Measurements from ENCODE around the gene SRPK2. TPM values are rescaled to one million over a fixed set of nuclear protein-coding genes. Genes with fewer than 3 reads are reported as not detected.
"Not testable (repeated sequence)": the region's sequence is repeated elsewhere in the genome, so short reads cannot be mapped to it uniquely, and the experiment has no call there.

The SRPK2 gene
- polyA plus RNA-seq, 12 donors = 33.6 to 52.9 (median 43.1) TPM; not detected in 1

DNA sequence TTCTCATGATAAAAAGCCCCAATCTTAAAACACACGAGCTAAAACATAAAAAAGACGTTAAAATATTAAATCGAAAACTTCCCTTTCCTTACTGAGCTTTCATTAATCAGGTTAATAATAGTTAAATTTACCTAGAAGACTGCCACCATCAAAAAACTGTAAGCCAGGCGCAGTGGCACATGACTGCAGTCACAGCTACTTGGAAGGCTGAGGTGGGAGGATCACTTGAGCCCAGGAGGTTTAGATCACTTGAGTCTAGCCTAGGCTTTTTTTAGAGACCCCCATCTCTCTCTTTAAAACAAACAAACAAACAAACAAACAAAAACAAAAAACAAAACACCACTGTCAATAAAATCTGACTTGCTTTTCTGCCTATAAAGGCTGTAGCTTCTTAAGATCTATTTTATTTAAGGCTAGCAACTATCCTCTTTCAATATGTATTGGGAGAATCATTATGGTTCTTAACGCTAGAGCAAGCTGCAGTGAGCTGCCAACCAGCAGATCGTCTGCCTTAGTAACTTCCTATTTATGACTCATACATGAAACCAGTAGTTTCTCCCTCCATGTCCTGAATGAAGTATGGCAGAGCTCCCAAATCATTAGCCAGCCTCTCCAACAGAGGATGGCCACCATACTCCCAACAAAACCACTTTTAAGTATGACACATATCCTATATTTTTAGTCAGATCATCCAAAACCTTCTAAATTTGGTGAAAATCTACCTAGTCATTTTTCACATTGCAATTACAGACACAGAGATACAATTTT is 163.7 kb downstream of the SRPK2 start:
- no peak for DNase-seq

DNA sequence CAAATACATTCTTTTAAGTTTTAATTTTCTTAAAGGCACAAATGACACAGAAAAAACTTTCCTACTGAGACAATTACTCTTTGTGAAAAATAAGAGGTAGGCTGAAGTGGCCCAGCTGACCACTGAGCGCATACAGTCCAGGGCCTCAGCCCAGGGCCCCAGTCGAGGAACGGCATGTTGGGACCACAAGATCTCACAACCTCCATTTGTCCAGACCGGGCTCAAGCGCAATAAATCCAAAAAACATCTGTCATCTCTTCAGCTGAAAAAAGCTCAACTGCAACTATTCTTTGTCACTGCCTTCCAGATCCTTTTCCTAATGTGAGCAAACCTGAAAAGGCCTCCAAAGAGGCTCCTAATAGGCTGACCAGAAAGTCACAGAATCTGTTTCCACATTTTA is 165.8 kb downstream of the SRPK2 start:
- no peak for DNase-seq

DNA sequence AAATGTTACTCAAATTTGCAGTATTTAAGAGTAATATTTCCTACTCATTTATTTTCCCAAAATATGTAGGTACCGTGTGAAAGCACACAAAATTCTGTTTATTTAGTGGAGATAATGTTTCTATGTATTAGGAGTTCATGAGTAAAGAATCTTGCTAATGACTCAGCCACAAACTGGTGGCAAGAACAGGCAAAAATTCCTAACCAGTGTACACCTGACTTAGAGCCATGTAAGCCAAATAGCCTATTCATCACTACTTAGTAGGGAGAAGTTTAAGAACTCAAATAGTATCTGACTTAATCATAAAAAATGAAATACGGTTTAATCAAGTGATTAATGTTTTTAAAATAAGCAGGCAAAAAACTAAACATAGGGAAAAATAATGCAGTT is 169.0 kb downstream of the SRPK2 start:
- DNase-seq = no peak

DNA sequence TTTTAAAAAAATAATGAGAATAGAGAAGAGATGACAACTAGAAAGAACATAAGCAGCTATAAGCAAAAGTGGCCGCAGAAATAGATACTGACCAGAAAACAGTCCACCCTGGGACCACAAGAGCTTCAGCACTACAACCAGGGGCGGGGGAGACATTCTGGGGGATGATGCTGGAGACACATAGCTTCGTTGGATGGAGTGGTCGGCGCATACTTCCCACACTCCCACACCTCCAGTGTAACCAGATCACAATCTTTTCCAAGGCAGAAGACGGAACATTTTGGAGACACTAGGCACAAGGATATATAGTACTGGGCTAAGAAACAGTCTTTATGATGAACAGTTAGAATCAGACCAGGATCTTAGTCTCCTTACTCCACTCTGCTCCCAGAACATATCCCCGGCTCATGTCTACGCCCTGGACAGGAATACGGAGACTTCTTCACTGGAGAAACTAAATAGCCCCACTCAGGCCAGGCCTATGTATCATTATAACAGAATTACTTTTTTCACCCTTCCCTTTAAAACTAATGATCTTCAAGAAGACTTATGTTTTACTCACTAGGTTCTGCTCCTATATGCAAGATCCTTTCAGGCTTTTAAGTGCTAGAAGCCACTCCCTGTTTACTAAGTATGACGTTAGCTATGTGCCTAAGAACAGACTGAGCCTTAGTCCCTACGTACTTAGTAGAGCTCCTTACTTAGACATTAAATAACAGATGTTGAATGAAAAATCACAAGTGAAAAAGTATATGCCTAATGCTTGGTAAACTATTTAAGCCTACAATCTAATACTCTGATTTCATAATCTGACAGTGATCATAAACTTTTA is 169.6 kb downstream of the SRPK2 start:
- DNase-seq = no peak

DNA sequence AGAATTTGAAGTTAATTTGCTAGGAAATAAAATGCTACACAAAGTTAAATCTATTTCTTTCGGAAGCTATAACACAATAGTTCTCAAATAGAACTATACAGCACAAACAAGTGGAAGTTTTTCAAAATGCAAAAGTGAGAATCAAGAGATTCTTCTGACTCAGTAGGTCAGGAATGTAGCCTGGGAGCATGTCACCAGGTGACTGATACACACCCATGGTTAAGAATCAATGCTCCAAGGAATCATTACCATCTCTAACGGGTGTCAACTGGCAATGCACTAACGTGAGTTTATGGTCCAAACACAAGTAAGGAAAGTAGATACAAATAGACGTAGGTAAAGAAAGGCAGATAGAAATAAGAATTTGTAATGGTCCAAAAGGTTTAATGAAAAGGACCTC is 170.5 kb downstream of the SRPK2 start:
- DNase-seq = no peak

DNA sequence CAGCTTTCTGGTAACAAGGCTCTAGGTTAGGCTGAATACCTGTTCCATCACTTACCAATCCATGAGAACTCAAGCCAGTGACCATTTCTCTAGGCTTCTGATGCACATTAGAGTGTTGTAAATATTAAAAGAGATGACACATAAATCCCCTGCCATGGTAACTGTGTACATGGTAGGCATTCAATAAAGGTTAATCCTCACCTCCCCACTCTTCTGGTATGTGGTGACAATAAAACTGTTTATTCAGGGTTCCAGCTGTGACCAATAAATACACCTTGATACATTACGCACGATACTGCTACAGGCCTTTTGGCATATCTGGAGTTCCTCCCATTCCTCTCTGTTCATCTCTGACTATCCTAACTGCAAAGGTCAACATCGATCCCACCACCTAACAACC is 171.9 kb downstream of the SRPK2 start:
- DNase-seq = no peak

DNA sequence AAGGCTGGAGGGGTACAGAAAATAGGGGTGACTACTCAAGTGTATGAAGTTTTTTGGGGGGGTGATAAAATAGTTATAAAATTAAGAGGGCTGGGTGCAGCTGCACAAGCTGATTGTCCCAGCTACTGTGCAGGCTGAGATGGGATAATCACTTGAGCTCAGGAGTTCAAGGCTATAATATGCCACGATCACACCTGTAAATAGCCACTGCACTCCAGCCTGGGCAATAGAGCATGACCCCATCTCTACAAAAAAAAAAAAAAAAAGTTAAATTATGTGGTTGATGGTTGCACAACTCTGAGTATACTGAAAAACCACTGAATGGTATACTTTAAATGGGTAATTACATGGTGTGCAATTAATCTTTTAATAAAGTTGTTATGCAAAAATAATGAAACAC is 172.9 kb downstream of the SRPK2 start:
- no peak for DNase-seq

DNA sequence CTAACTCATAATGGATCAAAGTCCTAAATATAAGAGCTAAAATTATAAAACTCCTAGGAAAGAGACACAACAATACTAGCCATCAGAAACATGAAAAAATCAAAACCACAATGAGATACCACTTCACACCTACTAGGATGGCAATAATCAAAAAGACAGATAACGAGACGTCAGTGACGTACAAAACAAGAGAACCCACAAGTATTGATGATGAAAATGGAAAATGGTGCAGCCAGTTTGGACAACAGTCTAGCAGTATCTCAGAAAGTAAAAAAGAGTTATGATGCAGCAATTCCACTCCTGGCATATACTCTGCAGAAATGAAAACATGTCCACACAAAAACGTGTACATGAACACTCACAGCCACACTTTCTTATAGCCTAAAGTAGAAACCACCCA is 173.5 kb downstream of the SRPK2 start:
- no peak for DNase-seq

DNA sequence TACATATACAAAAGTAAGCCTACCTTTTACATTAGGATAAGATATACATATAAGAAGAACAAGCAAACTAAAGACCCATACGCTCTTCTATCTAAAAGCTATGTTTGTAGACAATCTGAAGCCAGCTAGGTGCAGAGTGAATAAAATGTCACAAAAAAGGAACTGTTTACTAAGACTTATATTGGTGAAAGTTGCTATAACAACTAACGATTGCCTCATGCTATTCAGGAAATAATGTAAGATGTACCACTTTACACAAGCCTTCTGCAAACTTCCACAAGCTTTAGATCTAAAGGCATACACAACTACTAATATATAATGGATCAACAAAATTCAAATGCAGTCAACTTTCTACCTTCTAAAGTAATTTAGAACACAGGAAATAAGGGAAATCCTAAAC is 175.1 kb downstream of the SRPK2 start:
- DNase-seq = no peak

DNA sequence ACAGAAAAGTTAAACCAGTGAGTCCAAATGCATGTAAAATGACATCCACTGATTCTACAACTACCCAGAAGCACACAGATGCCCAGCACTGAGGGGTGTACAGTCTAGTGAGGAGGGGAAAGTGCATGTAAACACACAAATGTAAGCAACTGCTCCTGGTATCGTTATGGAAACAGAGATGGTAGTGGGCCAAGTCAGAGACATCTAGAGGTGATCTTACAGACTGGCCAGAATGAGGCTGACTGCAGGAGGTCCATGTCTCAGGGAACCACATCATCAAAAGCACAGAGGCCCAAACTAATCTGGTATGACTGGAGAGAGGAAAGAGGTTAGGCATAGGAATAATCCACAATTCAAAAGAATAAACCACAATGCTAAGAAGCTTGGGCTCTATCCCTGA is 176.5 kb downstream of the SRPK2 start:
- no peak for DNase-seq

DNA sequence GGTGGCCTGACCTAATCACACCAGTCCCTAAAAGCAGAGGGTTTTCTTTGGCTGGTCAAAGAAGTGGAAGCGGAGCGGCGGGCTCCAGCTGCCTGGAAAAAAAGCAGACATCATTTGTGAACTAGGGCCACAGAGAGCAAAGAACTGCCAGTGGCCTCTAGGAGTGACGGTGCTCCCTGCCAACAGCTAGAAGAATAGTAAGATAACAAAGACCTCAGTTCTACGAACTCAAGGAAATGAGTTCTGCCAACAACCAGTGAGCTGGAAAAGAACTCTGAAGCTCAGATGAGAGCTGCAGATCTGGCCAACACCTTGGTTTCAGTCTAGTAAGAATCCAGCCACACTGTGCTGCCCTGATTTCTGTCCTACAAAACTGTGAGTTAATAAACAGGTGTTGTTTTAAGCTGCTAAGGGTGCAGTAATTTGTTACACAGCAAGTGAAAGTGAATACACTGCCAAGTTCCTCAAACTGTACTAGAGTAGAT is 178.0 kb downstream of the SRPK2 start:
- no peak for DNase-seq

DNA sequence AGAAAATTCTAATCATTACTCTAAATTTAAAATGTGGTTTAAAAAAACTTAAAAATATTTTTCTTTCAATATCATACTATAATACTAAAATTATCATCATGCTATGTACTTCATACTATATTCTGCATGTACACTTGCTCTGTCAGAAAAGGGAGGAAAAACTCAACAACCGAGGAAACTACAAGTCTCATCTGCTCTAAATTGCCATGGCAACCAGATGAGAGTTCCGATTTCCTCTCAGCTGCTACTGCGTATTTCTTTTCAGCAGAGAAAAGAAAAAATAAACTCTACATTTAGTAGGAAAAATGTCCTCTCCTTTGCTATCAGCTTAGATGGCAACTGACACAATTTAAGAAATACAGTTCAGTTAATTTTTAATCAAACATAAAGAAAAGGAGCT is 178.9 kb downstream of the SRPK2 start:
- DNase-seq = peak; percentile 22

DNA sequence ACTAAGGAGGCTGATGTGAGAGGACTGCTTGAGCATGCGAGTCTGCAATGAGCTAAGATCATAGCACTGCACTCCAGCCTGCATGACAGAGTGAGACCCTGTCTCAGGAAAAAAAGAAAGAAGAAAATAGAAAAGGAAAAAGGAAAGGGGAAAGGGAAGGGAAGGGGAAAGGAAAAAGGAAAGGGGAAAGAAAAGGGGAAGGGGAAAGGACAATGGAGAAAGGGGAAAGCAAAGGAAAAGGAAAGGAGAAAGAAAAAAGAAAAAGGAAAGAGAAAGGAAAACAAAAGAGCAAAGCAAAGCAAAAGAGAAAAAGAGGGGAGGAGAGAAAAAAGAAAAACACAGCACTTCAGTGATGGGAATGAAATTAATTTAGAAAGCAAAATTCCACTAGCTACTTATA is 179.3 kb downstream of the SRPK2 start:
- DNase-seq = no peak

DNA sequence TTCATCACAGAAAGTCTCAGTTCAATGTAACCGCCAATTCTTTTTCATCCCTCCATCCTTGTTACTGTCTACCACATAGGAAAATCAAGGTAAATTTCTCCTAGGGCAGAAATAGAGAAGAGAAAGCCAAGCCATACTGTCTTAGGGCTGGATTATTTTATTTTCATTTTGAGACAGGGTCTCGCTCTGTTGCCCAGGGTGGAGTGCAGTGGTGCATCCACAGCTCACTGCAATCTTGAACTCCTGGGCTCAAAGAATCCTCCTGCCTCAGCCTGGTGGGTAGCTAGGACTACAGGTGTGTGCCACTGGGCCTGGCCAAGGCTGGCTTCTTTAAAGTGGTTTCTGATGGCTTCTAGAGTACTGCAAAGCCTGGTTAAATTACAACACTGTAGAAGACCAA is 181.7 kb downstream of the SRPK2 start:
- DNase-seq = no peak

DNA sequence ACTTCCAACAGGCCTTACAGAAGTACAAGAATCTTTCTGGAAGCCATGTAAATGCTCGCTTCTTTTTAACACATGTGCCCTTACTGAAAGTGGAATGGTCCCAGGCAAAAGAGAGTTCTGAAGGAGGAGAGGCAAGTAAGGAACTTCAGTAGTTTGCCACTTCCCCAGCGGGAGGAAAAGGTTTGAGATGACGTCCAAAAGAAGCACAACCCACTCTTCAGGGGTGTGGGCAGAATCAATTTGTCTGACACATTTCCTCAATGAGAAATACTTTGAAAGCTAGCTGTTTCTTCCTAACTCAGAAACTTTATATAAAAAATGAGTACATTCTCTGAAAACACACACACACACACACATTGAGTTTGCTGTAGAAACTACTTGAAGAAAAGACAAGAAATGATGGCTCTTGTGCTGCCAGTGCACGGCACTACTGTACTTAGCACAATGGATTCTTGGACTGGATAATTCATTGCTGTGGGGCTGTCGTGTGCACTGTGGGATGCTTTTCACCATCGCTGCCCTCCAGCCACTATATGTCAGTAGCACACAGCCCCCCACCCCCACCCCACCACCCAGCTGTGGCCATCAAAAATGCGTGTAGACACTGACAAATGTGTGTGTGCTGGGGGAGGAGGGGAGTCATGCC is 183.0 kb downstream of the SRPK2 start:
- no peak for DNase-seq

DNA sequence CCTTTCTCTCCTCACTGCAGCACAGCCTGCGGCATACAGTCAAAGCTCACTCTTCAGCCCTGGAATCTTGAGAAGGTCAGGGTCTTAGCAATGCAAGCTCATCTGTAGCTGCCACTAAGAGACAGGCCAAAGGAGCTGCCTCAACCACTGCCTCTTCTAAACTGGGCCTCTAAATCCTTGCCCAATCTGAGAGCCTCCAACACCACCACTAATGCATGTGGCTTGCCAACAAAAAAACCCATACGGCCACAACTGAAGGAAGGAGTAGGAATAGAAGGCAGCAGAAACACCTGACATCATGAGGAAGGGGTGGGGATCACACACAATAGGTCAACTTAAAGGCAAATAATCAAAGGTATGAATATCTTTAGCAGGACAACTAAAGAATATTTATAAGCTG is 183.8 kb downstream of the SRPK2 start:
- DNase-seq = no peak

DNA sequence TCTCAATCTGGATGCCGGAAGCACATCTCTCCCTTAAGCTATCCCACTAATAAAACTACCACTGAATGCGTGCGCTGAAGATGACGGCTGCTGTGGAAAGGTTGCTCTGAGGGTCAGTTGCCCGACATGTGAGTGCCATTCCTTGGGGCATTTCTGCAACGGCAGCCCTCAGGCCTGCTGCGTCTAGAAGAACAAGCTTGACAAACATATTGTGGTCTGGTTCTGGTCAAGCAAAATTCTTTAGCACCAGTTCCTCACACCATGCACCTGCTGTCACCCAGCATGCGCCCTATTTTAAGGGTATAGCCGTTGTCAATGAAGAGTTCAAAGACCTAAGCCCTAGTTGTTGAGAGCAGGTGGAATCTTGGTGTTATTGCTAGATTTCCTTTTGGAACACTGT is 184.2 kb downstream of the SRPK2 start:
- no peak for DNase-seq

DNA sequence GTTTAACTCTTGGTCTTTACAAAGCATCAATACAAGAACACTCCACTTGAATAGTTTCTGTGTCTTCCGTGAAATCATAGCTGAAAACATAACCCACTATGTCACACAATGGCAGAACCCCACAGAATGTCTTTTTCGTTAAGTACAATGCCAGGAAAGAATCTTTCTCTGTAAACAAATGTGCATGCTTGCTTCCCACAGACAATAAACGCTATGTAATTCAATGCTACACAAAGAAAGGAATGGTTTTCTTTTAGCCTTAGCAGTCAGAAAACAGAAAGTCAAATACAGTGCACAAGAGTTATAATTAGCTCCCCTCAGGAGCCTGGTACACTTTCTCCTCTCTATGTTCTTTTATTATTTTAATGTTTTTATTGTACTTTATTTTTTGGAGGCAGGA is 186.1 kb downstream of the SRPK2 start:
- no peak for DNase-seq

DNA sequence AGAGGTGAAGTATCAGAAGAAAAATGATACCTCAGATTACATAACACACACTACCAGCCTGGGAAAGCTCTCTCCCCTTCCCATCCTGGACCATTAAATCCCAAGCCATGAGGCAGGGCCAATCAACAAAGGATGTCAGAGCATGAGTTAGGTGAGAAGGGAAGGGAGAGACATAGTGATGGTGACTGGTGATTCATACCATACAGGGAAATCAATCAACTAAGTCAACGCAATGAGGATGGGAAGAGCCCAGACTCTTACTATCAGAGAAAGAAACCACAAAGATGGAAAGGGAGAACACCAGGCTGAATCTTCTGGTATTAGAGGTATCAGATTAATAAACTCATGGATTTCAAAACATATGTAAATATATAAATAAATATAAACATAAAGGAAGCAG is 189.3 kb downstream of the SRPK2 start:
- no peak for DNase-seq

DNA sequence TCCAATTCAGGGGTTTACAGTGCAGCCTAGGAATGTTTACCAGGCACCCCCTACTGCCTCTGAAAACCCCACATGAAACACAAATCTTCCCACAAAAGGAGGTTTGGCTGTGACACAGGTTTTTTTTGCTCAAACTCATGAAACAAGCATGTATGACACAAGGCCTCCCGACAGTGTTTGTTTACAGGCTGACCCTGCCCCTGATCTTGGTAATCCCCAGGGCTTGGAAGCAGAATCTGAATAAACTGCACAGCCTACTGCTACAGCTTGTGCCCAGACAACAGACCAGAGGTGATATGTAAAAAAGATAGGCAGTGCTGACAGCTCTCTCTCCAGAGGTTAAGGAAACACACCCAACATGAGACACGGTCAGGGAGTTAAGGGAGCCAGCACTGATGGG is 190.5 kb downstream of the SRPK2 start:
- DNase-seq = no peak

DNA sequence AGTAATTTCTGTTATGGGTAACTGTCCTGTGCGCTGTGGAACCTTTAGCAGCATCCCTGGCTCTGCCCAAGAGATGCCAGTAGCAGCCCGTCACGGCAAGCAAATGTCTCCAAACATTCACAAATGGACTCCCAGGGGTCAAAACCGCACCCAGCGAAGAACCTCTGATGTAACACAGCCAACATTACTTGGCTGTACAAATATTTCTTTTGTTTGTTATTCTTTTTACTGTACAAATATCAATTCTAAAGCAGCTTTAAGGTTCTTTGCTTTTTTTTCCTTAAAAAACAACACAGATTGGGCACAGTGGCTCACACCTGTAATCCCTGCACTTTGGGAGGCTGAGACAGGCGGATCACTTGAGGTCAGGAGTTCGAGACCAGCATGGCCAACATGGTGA is 192.2 kb downstream of the SRPK2 start:
- no peak for DNase-seq

DNA sequence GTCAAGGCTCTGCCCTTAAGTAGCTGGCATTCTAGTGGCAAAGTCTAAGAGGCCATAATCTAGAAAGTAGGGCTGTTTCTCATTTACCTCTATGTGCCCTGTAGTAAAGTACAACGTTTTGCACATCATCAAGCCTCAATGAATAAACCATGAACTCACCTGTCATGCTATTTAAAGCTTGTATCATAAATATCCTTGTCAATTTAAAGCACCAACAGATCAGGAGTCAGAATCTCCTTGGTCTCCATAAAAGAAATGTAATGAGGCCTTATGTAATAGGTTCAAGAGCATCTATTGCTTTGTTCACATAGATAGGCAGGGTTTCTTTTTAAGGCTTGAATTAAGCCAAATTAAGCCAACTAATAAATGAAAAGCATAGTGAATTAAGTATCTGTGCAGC is 192.8 kb downstream of the SRPK2 start:
- DNase-seq = no peak

DNA sequence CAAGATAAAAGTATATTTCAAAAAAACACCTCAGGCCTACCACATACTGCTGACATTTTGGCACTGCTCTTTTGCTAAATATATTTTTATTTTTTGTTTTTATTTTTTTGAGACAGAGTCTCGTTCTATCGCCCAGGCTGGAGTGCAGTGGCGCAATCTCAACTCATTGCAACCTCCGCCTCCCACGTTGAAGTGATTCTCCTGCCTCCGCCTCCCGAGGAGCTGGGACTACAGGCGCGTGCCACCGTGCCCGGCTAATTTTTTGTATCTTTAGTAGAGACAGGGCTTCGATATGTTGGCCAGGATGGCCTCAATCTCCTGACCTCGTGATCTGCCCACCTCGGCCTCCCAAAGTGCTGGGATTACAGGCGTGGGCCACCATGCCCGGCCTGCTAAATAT is 193.8 kb downstream of the SRPK2 start:
- not testable (repeated sequence) for DNase-seq

Measured in muscle of arm (tissue), 12 donors.